Erythroblast (primary cell): ENCODE measurements around the gene AMBRA1.

Source experiments
- GATA1 ChIP-seq: IDR thresholded peaks from 2 replicates; pipeline ENCODE4 v1.6.1; 2011; ENCODE audit warnings: low read depth, mild to moderate bottlenecking, control low read depth, low read length, moderate library complexity
- POLR2A ChIP-seq: IDR thresholded peaks from 2 replicates; pipeline ENCODE4 v1.6.1; 2011; ENCODE audit warnings: mild to moderate bottlenecking, low read length

DNA sequence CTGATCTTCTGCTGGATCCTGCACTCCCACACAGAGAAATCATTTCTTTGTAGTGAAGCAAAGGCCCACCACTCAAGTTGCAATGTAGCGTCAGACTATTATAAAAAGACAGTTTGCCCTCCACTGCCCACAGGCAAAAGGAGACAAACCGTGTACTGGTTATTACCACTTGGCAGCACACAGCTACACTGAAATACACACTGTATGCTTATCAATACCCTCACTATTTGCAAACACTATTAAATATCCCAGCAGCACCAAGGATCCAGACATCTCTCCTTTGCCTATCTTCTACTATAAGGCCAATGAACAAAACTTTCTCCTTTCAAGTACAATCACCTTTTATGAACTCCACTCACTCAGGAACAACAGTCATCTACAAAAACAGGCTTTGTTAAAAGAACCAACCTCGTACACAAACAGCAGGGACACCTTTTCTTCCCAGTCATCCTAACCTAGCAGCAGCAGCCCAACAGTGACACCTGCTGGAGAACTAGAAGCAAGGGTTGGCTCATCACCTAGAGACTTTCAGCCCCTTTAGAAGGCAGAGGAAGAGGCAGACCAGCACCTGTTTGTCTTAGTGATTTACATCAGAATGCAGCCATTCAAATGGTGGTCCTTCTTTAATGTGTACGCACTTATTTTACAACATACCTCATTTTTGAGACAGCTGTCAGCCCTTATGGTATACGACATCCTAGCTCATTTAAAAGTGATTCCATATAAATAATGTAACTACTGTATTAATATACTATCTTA lies 56.1 kb downstream of the AMBRA1 start:
- TF ChIP-seq POLR2A (no peak), GATA1 (no peak)
